Measurements from ENCODE around the gene UHRF2.
"Not testable (repeated sequence)": the region's sequence is repeated elsewhere in the genome, so short reads cannot be mapped to it uniquely, and the experiment has no call there.

UHRF2 gene

GRCh38 chr9:6489099-6489498, 76.1 kb downstream of the UHRF2 start:
- DNase-seq (ENCODE audit: low spot score): no peak

GRCh38 chr9:6490863-6491262, 77.9 kb downstream of the UHRF2 start:
- no peak for DNase-seq (ENCODE audit: low spot score)

GRCh38 chr9:6495466-6495865, 82.5 kb downstream of the UHRF2 start:
- no peak for DNase-seq (ENCODE audit: low spot score)

- DNase-seq (ENCODE audit: low spot score): peak; percentile 51
Observed at GRCh38 chr9:6498982-6499381, 86.0 kb downstream of the UHRF2 start.

- DNase-seq (ENCODE audit: low spot score): no peak
Observed at GRCh38 chr9:6501526-6502210, 88.7 kb downstream of the UHRF2 start.

- DNase-seq (ENCODE audit: low spot score): no peak
Observed at GRCh38 chr9:6502399-6502798, 89.4 kb downstream of the UHRF2 start.

GRCh38 chr9:6506571-6506970, 93.6 kb downstream of the UHRF2 start:
- DNase-seq (ENCODE audit: low spot score): no peak

GRCh38 chr9:6512085-6512657, 99.2 kb downstream of the UHRF2 start:
- DNase-seq (ENCODE audit: low spot score): peak; percentile 10

- no peak for DNase-seq (ENCODE audit: low spot score)
Observed at GRCh38 chr9:6522263-6522662, 109.3 kb downstream of the UHRF2 start.

GRCh38 chr9:6525326-6526045, 112.5 kb downstream of the UHRF2 start:
- peak; percentile 13 for DNase-seq (ENCODE audit: low spot score)

- no peak for DNase-seq (ENCODE audit: low spot score)
Observed at GRCh38 chr9:6535594-6535993, 122.6 kb downstream of the UHRF2 start.

- peak; percentile 18 for DNase-seq (ENCODE audit: low spot score)
Observed at GRCh38 chr9:6538666-6539071, 125.7 kb downstream of the UHRF2 start.

GRCh38 chr9:6542617-6543016, 129.6 kb downstream of the UHRF2 start:
- not testable (repeated sequence) for DNase-seq (ENCODE audit: low spot score)

GRCh38 chr9:6543204-6543603, 130.2 kb downstream of the UHRF2 start:
- DNase-seq (ENCODE audit: low spot score): no peak

GRCh38 chr9:6545017-6545691, 132.2 kb downstream of the UHRF2 start:
- no peak for DNase-seq (ENCODE audit: low spot score)

- no peak for DNase-seq (ENCODE audit: low spot score)
Observed at GRCh38 chr9:6549106-6549800, 136.3 kb downstream of the UHRF2 start.

- no peak for DNase-seq (ENCODE audit: low spot score)
Observed at GRCh38 chr9:6551136-6551535, 138.1 kb downstream of the UHRF2 start.

GRCh38 chr9:6552033-6552432, 139.0 kb downstream of the UHRF2 start:
- no peak for DNase-seq (ENCODE audit: low spot score)

GRCh38 chr9:6552498-6553121, 139.6 kb downstream of the UHRF2 start:
- no peak for DNase-seq (ENCODE audit: low spot score)

- DNase-seq (ENCODE audit: low spot score): no peak
Observed at GRCh38 chr9:6553866-6554265, 140.9 kb downstream of the UHRF2 start.

Measured in GM03348 (cell line).